Islet of Langerhans (tissue), 1 donor: Measurements from ENCODE around the gene CRYBA1.

Source experiments
- FAIRE-seq: peaks from one replicate; lab custom pipeline; 2011; peaks lifted over from hg19 to GRCh38; lab: Jason Lieb, UNC

Gene CRYBA1

GRCh38 chr17:29283496-29283895, 36.8 kb downstream of the CRYBA1 start:
- FAIRE-seq, result no peak

GRCh38 chr17:29283961-29284360, 37.3 kb downstream of the CRYBA1 start:
- FAIRE-seq, result no peak

- no peak for FAIRE-seq
Measured at GRCh38 chr17:29289852-29290251, 43.2 kb downstream of the CRYBA1 start.

- peak; percentile 43 for FAIRE-seq
Measured at GRCh38 chr17:29291163-29291752, 44.6 kb downstream of the CRYBA1 start.

- FAIRE-seq, result no peak
Measured at GRCh38 chr17:29292071-29292991, 45.7 kb downstream of the CRYBA1 start.

GRCh38 chr17:29292992-29293889, 46.6 kb downstream of the CRYBA1 start:
- FAIRE-seq, result no peak

- peak; percentile 93 for FAIRE-seq
Measured at GRCh38 chr17:29293890-29294579, 47.4 kb downstream of the CRYBA1 start, which contains the start of gene NUFIP2. NUFIP2 (minus strand) TSS chr17:29294148; CDS start chr17:29294059, 89 bp downstream.

- no peak for FAIRE-seq
Measured at GRCh38 chr17:29294580-29294900, 47.9 kb downstream of the CRYBA1 start.

GRCh38 chr17:29295420-29295819, 48.8 kb downstream of the CRYBA1 start:
- no peak for FAIRE-seq

- FAIRE-seq, result no peak
Measured at GRCh38 chr17:29299031-29299430, 52.4 kb downstream of the CRYBA1 start.

- FAIRE-seq, result no peak
Measured at GRCh38 chr17:29303386-29303785, 56.7 kb downstream of the CRYBA1 start.
